IPS-18a (cell line): ENCODE measurements around the gene F8A2.
"Not testable (repeated sequence)": the region's sequence is repeated elsewhere in the genome, so short reads cannot be mapped to it uniquely, and the experiment has no call there.

Source experiments
- H3K27ac ChIP-seq: one replicate; pipeline ENCODE4 v1.5.1; 2013; ENCODE audit warnings: low read length
- H3K27me3 ChIP-seq: one replicate; pipeline ENCODE4 v1.6.1; 2013; ENCODE audit warnings: mild to moderate bottlenecking, low read length; ENCODE audit not compliant: control insufficient read depth, insufficient read depth
- H3K36me3 ChIP-seq: one replicate; pipeline ENCODE4 v1.6.1; 2013; ENCODE audit warnings: low read depth, low read length; ENCODE audit not compliant: control insufficient read depth
- H3K4me1 ChIP-seq: one replicate; pipeline ENCODE4 v1.6.1; 2013; ENCODE audit warnings: low read depth, low read length; ENCODE audit not compliant: control insufficient read depth
- H3K4me3 ChIP-seq: one replicate; pipeline ENCODE4 v1.5.1; 2013; ENCODE audit warnings: low read length
- H3K9ac ChIP-seq: one replicate; pipeline ENCODE4 v1.6.1; 2013; ENCODE audit warnings: mild to moderate bottlenecking, low read length, moderate library complexity
- H3K9me3 ChIP-seq: one replicate; pipeline ENCODE4 v1.6.1; 2013; ENCODE audit warnings: low read depth, low read length; ENCODE audit not compliant: control insufficient read depth

F8A2 gene

GRCh38 chrX:155381843-155382528 is at the start of gene F8A2:
Gene F8A2 (plus strand): TSS chrX:155382095. CDS start chrX:155382115, 20 bp downstream.
- H3K4me3 ChIP-seq, H3K4me1 ChIP-seq, H3K27me3 ChIP-seq, H3K36me3 ChIP-seq, H3K9ac ChIP-seq, H3K9me3 ChIP-seq, H3K27ac ChIP-seq: not testable (repeated sequence)

GRCh38 chrX:155333544-155334100 is 48.3 kb upstream of the F8A2 start:
- Histone ChIP-seq H3K36me3 (no peaks in the 10 kb centered on the region), H3K9me3 (peaks cover 11% of the 10 kb centered on the region), H3K27ac (no peak overlapping the region), H3K27me3 (no peaks in the 10 kb centered on the region), H3K4me1 (no peaks in the 10 kb centered on the region), H3K4me3 (no peak overlapping the region), H3K9ac (no peak overlapping the region)

- Histone ChIP-seq H3K4me1 (no peaks in the 10 kb centered on the region), H3K9me3 (peaks cover 8% of the 10 kb centered on the region), H3K27ac (no peak within 1 kb of the TSS), H3K4me3 (no peak within 1 kb of the TSS), H3K27me3 (no peaks in the 10 kb centered on the region), H3K36me3 (no peaks in the 10 kb centered on the region), H3K9ac (no peak within 1 kb of the TSS)
Measured at GRCh38 chrX:155334486-155335336, 47.2 kb upstream of the F8A2 start, which contains the start of gene CLIC2. Gene CLIC2 (minus strand): TSS chrX:155334614. CDS start chrX:155334427, 187 bp downstream.

GRCh38 chrX:155335337-155335712 is 46.6 kb upstream of the F8A2 start:
- H3K4me3 ChIP-seq, H3K27ac ChIP-seq, H3K27me3 ChIP-seq, H3K9me3 ChIP-seq, H3K9ac ChIP-seq, H3K36me3 ChIP-seq, H3K4me1 ChIP-seq: not testable (repeated sequence)

- H3K27me3 ChIP-seq, H3K9me3 ChIP-seq, H3K4me1 ChIP-seq, H3K9ac ChIP-seq, H3K27ac ChIP-seq, H3K36me3 ChIP-seq, H3K4me3 ChIP-seq: not testable (repeated sequence)
Measured at GRCh38 chrX:155345689-155346088, 36.2 kb upstream of the F8A2 start.

GRCh38 chrX:155349448-155349847 is 32.4 kb upstream of the F8A2 start:
- not testable (repeated sequence) for H3K9me3 ChIP-seq, H3K4me1 ChIP-seq, H3K9ac ChIP-seq, H3K4me3 ChIP-seq, H3K36me3 ChIP-seq, H3K27me3 ChIP-seq, H3K27ac ChIP-seq

GRCh38 chrX:155363712-155364111 is 18.2 kb upstream of the F8A2 start:
- not testable (repeated sequence) for H3K27me3 ChIP-seq, H3K9ac ChIP-seq, H3K27ac ChIP-seq, H3K4me1 ChIP-seq, H3K4me3 ChIP-seq, H3K9me3 ChIP-seq, H3K36me3 ChIP-seq

GRCh38 chrX:155373777-155374458 is 8.0 kb upstream of the F8A2 start:
- not testable (repeated sequence) for H3K4me1 ChIP-seq, H3K27me3 ChIP-seq, H3K27ac ChIP-seq, H3K9me3 ChIP-seq, H3K36me3 ChIP-seq, H3K4me3 ChIP-seq, H3K9ac ChIP-seq

- not testable (repeated sequence) for H3K9me3 ChIP-seq, H3K27ac ChIP-seq, H3K4me3 ChIP-seq, H3K27me3 ChIP-seq, H3K36me3 ChIP-seq, H3K9ac ChIP-seq, H3K4me1 ChIP-seq
Measured at GRCh38 chrX:155379802-155380201, 2.1 kb upstream of the F8A2 start.

GRCh38 chrX:155382529-155382967 is 653 bp downstream of the F8A2 start:
- H3K9ac ChIP-seq, H3K9me3 ChIP-seq, H3K27me3 ChIP-seq, H3K4me3 ChIP-seq, H3K27ac ChIP-seq, H3K36me3 ChIP-seq, H3K4me1 ChIP-seq: not testable (repeated sequence)

GRCh38 chrX:155389634-155390033 is 7.7 kb downstream of the F8A2 start:
- Histone ChIP-seq H3K4me3 (no peak overlapping the region), H3K27ac (no peak overlapping the region), H3K27me3 (no peaks in the 10 kb centered on the region), H3K9ac (no peak overlapping the region), H3K36me3 (no peaks in the 10 kb centered on the region), H3K9me3 (peaks cover 22% of the 10 kb centered on the region), H3K4me1 (no peaks in the 10 kb centered on the region)
